HG03135 (cell line): Measurements from ENCODE around the gene STEAP3.

Experiments
- ATAC-seq: cut with Tn5 transposase; IDR thresholded peaks from one replicate; pipeline ENCODE4 v1.9.1; 2021; ENCODE audit warnings: mild to moderate bottlenecking, moderate library complexity; ENCODE audit not compliant: unreplicated experiment

STEAP3 gene

DNA sequence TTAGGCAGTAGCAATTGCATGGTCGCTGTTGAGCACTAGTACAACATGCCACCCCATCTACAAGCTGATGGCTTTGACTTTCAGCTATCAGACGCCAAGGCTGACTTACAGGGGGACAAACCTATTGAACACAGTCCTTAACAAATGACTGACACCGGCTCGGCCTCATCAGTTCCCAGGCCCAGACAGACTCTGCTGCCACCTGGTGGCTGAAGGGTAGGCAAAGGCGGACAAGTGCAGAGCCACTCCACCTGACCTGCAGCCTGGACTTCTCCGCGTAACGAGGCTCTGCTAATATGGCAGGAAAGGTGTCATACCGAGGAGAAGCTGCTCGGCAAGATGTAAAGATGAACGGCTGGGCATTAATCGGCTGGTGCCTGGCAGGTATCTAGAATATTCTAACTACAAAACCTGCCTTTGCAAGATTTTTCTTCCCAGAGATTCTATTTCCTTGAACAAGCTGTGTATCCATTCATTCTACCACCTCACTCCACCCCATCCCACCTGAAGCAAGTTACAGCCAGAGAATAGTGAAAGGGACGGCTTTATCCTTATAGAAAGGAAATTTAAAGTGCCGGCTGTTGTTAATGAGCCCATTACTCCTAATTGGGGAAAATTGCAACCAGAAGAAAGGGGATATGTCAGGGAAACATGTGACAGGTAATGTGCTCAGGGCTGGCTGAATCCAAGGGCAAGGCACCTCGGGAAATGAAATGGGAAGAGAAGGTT is 67.4 kb downstream of the STEAP3 start:
- no peak for ATAC-seq

DNA sequence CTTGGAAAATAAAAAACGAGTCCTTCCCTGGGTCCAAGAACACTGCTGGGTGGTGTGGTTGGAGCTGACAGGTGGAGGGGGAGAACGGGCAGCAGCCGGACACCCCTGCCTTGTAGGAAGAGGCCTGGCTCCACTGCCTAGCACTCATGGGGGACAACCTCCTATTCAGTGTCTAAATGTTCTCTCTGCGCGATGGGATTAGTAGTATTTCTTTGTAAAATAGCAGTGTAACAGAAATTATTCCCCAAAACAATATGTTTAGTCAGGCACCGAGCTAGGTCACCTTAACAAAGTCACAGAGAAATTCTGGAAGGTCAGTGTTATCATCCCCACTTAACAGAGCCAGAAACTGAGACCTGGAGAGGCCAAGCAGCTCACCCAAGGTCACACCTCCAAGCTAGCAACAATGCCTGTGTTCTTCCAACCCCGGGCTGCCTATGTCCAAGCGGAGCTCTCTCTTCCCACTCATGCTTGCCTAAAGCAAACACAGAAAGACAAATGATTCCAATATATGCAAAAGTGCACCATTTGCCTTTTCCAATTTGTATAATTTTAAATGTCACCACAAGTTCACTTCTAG is 68.0 kb downstream of the STEAP3 start:
- no peak for ATAC-seq

DNA sequence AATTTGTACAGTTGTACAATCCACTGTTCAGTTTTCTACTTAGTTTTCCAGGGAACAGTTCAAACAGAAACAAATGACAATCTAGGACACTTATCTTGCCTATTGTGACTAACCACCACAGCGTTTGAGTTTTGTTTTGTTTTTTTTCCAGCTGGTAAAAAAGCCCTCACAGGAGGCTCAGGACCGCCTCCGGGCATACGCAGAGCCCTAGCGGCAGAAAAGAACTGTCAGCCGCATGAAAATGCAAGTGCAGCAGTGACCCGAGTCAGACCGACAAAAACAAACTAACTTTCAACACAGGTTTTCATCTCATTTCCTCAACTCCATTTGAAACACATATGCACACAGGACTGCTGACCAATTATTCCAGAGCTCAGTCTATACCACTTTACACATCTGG is 68.6 kb downstream of the STEAP3 start:
- no peak for ATAC-seq

DNA sequence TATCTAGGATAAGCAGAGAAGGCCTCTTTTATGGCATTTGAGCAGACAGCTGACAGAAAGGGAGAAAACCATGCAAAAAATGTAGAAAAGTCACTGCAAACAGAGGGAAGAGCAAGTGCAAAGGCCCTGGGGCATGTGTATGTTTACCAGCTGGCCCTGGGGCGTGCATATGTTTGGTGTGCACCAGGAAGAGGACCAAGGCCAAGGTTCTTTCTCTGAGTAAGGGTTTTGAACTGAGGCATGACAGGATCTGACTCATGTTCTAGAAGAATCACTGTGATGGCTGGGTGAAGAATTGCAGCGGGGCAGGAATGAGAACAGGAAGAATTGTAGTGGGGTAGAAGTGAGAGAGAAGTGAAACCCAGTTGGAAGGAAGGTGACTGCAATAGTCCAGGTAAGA is 69.6 kb downstream of the STEAP3 start:
- ATAC-seq = no peak

DNA sequence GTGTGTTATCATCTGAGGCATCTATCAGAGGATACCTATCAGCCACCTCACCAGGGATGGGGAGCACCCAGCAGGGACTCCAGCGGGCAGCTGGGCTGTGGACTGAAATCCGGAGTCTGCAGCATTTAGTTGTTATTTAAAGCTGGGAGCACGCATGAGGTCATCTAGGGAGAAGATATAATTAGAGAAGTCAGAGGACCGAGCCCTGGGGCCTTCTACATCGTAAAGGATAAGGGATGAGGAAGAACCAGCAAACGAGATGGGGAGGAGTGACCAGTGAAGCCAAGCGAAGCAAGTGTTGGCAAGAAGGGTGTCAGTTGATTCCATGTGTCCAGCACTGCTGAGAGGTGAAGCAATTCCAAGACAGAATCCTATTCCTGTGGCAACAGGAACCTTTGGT is 70.3 kb downstream of the STEAP3 start:
- no peak for ATAC-seq

DNA sequence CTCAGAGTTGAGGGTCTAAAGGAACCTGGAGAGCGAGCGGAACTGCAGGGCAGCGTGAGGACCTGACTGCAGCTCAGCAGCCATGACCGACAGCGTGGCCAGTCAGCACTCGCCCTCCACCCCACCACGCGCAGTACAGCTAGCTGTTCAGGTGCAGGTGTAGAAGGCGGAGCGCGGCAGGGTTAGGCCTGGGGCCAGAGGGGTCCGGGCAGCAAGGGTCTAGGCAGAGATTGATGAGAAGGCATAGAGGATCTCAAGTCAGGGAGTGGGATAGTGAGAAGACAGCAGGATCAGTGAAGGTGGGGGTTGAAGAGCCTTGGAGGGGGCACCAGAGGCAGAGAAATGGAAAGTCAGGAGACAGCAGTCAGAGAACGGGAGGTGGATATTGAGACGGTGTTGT is 71.0 kb downstream of the STEAP3 start:
- no peak for ATAC-seq

- ATAC-seq = no peak
These were observed 72.2 kb downstream of the STEAP3 start for GRCh38 chr2:119295688-119296375.

DNA sequence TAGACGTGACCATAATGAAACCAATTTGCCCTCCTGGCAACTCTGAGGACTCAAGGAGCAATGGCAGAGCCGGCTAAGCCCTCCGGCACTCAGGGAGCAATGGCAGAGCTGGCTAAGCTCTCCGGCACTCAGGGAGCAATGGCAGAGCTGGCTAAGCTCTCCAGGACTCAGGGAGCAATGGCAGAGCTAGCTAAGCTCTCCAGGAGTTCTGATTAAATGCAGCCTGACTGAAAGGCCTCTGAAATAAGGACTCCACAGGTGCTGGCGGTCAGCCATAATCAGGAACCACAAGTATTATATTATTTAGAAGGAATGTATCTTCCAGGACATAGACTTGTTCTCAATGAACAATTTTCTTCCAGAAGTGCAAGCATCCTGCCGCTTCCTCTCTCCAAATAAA is 77.8 kb downstream of the STEAP3 start:
- no peak for ATAC-seq

DNA sequence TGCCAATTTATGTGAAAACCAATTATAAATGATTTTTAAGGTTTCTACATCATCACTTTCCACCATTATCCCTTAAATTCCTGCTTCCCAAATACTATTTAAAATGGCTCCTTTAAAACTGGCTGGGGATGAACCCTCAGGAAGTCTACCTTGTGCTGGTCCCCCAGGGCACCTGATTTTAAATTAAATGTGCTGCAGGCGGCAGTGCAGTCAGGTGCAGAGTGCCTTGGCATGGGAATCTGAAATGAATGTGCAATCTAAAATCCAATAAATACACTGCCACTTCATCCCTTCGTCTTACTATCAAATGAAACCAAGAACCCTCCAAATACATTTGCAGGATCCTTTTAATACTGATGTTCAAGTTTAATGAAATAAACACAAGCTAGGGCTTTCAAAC is 81.2 kb downstream of the STEAP3 start:
- no peak for ATAC-seq

- no peak for ATAC-seq
These were observed 82.0 kb downstream of the STEAP3 start for GRCh38 chr2:119305497-119306195.

- ATAC-seq = no peak
These were observed 82.6 kb downstream of the STEAP3 start for GRCh38 chr2:119306196-119306590.

DNA sequence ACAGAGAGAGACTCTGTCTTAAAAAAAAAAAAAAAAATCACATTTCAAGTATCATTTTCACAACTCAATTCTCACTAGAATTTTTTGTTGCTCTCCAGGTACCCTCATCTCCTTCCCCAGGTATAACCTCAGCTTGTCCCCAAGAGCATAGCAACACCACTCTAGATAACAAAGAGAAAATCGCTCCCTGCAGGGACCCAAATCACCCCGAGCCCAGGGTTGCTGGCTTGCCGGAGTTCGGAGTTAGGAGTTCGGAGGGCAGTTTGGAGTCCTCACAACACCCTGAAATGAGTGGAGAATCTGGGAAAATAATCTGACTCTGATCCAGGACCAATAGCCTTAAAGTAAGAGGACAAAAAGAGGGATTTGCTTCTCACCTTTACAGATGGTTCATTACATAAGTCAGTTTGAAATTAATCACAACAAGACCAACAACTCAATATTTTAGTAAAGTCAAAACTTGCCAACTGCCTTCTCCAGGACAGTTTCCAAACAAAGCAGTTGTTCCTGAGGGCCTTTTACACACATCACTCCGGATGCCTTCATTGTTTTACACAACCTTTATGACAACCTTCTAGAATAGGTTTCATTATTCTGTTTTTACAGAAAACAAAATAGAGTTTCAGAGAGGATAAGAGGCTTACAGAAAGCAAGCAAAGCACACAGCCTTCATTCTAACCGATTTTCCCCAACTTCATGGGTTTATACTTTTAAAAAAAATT is 83.9 kb downstream of the STEAP3 start:
- no peak for ATAC-seq

- ATAC-seq = no peak
These were observed 85.2 kb downstream of the STEAP3 start for GRCh38 chr2:119308793-119309330.

DNA sequence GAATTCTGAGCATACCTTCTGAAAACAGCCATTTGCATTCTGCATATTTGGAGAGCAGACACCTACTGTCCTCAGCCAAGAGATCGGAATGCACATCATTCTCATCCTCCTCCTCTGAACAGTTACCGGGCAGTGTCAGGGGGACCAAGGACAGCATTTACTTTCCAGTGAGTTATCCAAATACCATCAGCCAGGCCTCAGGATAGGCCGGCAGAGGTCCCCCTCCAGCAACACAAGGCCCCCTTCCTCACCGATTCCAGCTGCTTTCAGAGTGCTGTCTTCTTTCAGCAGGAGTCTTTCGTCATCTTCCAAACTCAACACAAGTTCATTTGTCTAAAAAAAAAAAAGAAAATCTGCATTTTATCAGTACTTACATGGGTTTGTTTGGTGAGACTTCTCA is 87.7 kb downstream of the STEAP3 start:
- no peak for ATAC-seq

- no peak for ATAC-seq
These were observed 88.2 kb downstream of the STEAP3 start for GRCh38 chr2:119311831-119312230.
